MCF 10A (cell line): ENCODE measurements around the gene ZNF497. TPM values are rescaled to one million over a fixed set of nuclear protein-coding genes. Genes with fewer than 3 reads are reported as not detected.

Source experiments
- BruUV-seq: library from RNA; stranded (reverse); fragments of 400-500 nt; replicated peaks from 2 replicates; lab custom pipeline; 2021; lab: Mats Ljungman, UMichigan
- CTCF ChIA-PET: fragments of 300-600 bp; sonication (Branson Sonifier 250); formaldehyde crosslinking; extraction: SDS; loops from one replicate; lab custom pipeline; 2021; ENCODE audit warnings: antibody characterized with exemption, inconsistent platforms; lab: Yijun Ruan, JAX
- POLR2A ChIA-PET: fragments of 300-600, 350-650 bp; sonication (Branson Sonifier 250); formaldehyde crosslinking; extraction: SDS; loops from one replicate; lab custom pipeline; 2020; ENCODE audit warnings: antibody characterized with exemption, inconsistent platforms; lab: Yijun Ruan, JAX
- DNase-seq: peaks from one replicate; pipeline ENCODE4 v3.0.0-alpha.2; 2018; ENCODE audit not compliant: unreplicated experiment
- H3K27ac Mint-ChIP-seq: one replicate; pipeline ENCODE4 v1.8.0; 2022; ENCODE audit warnings: mild to moderate bottlenecking, low read depth, mixed read lengths; ENCODE audit not compliant: unreplicated experiment
- H3K27me3 Mint-ChIP-seq: one replicate; pipeline ENCODE4 v1.8.0; 2022; ENCODE audit warnings: mixed read lengths; ENCODE audit not compliant: insufficient read depth, unreplicated experiment
- H3K36me3 Mint-ChIP-seq: one replicate; pipeline ENCODE4 v1.8.0; 2022; ENCODE audit warnings: mild to moderate bottlenecking, moderate library complexity, mixed read lengths; ENCODE audit not compliant: insufficient read depth, unreplicated experiment
- H3K4me1 Mint-ChIP-seq: one replicate; pipeline ENCODE4 v1.8.0; 2022; ENCODE audit warnings: mixed read lengths; ENCODE audit not compliant: insufficient read depth, unreplicated experiment
- H3K4me3 Mint-ChIP-seq: one replicate; pipeline ENCODE4 v1.8.0; 2022; ENCODE audit warnings: mild to moderate bottlenecking, moderate library complexity, mixed read lengths; ENCODE audit not compliant: unreplicated experiment
- H3K9me3 Mint-ChIP-seq: one replicate; pipeline ENCODE4 v1.8.0; 2022; ENCODE audit warnings: mixed read lengths; ENCODE audit not compliant: unreplicated experiment
- CTCF ChIP-seq: fragments of 200-600 bp; IDR thresholded peaks from one replicate; pipeline ENCODE4 v1.8.0; 2022; ENCODE audit warnings: antibody characterized with exemption, mild to moderate bottlenecking; ENCODE audit not compliant: unreplicated experiment
- intact Hi-C: fragments of 100-400 bp; cut with micrococcal nuclease; formaldehyde crosslinking; loops from 2 replicates; pipeline ENCODE4 v1.14.1; 2022
- total RNA-seq: library from RNA; stranded (reverse); gene quantifications from 2 replicates; pipeline ENCODE4 v1.2.3, GENCODE V29; 2022

ZNF497 gene
- total RNA-seq, 1 experiment from 2014 or later = 3.2 TPM

GRCh38 chr19:58352760-58353671 lies 9.5 kb downstream of the ZNF497 start, which contains the start of gene A1BG:
Gene A1BG (minus strand): TSS chr19:58353492. CDS start chr19:58353437, 55 bp downstream.
- DNase-seq = no peak
- POLR2A ChIA-PET = interaction anchor here (0.6 to 1.3 kb wide), 2 partner anchors 9 to 23 kb away, joined by 4 read pairs; partner anchors contain the start of gene ZNF497
- CTCF ChIA-PET = interaction anchor here (0.6 kb wide), 1 partner anchor 65 kb away, joined by 4 read pairs; no protein-coding TSS in a partner anchor
- no peak for TF ChIP-seq CTCF
- Mint-ChIP-seq H3K9me3 (peaks cover 6% of the 10 kb centered on the region), H3K27ac (no peak within 1 kb of the TSS), H3K4me3 (no peak within 1 kb of the TSS), H3K4me1 (peaks cover 5% of the 10 kb centered on the region), H3K36me3 (peaks cover 17% of the 10 kb centered on the region), H3K27me3 (no peaks in the 10 kb centered on the region)
- intact Hi-C loops = no loop called here
- no TSS peak for BruUV-seq

- H3K27me3 Mint-ChIP-seq = no peaks in the 10 kb centered on the region
- CTCF ChIA-PET = interaction anchor here (0.6 kb wide), 1 partner anchor 66 kb away, joined by 4 read pairs; no protein-coding TSS in a partner anchor
- intact Hi-C loops = no loop called here
- peaks cover 17% of the 10 kb centered on the region for H3K36me3 Mint-ChIP-seq
- no peak overlapping the region for H3K4me3 Mint-ChIP-seq
- H3K4me1 Mint-ChIP-seq = peaks cover 5% of the 10 kb centered on the region
- no peak for DNase-seq
- TF ChIP-seq CTCF = no peak
- BruUV-seq = no TSS peak
- H3K27ac Mint-ChIP-seq = no peak overlapping the region
- POLR2A ChIA-PET = interaction anchor here (0.6 kb wide), 1 partner anchor 22 kb away, joined by 4 read pairs; no protein-coding TSS in a partner anchor
- H3K9me3 Mint-ChIP-seq = peaks cover 6% of the 10 kb centered on the region
Observed at GRCh38 chr19:58351990-58352755, 10.4 kb downstream of the ZNF497 start.

- no peak for TF ChIP-seq CTCF
- ChIA-PET POLR2A (no interaction called here), CTCF (no interaction called here)
- DNase-seq = no peak
- H3K9me3 Mint-ChIP-seq = peaks cover 6% of the 10 kb centered on the region
- H3K27me3 Mint-ChIP-seq = no peaks in the 10 kb centered on the region
- intact Hi-C loops = no loop called here
- no peak overlapping the region for H3K27ac Mint-ChIP-seq
- BruUV-seq = no TSS peak
- H3K36me3 Mint-ChIP-seq = peaks cover 17% of the 10 kb centered on the region
- no peak overlapping the region for H3K4me3 Mint-ChIP-seq
- H3K4me1 Mint-ChIP-seq = peaks cover 5% of the 10 kb centered on the region
Observed at GRCh38 chr19:58351558-58351878, 11.0 kb downstream of the ZNF497 start.
